ENCODE measurements around the gene ACER3.
"Not testable (repeated sequence)": the region's sequence is repeated elsewhere in the genome, so short reads cannot be mapped to it uniquely, and the experiment has no call there.

Gene ACER3

DNA sequence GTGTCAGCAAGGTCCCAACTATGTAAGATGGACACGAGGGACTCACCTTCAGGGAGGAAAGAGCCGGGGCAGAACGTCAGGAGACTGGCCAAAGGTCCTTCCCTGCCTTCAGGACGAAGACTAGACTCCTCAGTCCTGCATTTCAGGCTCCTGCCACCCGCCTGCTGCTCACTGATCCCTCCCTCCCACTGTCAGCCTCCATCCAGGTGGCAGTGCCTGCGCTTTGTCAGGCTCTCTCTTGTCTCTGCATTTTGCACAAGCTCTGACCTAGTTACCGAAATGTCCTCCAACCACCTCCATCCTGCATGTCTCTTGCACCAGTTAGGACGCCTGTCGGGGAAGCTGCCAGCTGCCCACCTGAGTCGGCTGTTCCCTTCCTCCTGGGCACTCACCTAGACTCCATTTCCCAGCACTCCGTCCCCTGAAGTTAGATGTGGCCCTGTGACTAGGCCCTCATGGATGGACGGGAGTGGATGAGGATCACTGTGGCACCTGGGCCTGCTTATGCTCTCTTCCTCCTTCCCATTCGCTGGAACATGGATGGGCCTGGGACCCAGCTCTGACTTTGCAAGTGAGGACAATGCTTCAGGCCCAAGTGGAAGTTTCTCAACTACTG lies 181.5 kb downstream of the ACER3 start:
- DNase-seq: no peak

DNA sequence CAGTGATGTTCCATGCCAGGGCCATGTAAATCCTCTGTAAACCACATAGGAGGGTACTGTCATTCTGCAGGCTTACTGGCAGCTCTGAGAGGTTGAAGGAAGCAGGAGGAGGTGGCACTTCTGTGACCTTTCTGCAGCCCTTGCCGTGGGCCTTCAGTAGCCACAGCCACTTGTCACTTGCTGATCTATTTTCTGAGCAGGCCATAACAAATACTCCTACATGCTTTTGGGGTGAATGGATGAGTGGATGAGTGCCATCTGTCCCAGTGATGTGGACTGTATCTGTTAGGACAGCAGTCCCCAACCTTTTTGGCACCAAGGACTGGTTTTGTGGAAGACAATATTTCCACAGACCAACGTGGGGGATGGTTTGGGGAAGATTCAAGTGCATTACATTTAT lies 183.6 kb downstream of the ACER3 start:
- DNase-seq: no peak

DNA sequence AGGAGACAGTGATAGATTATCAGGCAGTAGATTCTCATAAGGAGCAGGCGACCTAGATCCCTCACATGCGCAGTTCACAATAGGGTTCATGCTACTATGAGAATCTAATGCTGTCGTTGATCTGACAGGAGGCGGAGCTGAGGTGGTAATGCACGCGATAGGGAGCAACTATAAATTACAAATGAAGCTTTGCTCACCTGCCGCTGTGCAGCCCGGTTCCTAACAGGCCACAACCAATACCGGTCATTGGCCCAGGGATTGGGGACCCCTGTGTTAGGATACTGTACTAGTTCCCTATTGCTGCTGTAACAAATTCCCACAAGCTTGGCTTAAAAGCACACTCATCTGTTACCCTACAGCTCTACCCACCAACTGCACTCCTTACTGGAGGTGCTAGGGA lies 184.2 kb downstream of the ACER3 start:
- no peak for DNase-seq

DNA sequence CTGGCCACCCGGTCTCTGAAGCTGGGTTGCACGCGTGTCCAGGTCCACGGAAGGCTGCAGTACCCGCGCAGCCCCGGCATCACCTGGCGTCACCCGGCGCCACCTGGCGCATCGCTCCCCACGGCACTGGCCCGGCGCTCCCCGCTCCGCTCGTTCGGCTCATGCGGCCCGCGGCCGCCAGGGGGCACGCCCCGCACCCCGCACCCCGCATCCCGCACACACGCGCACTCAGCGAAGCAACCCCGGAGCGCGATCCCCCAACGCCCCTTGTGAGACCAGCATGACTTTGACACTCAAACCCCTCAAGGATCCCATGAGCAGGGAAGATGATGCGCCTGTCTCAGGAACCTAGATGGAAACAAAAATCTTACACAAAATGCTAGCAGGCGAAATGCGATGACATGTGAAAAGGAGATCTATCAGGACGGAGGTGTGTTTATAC lies 185.4 kb downstream of the ACER3 start:
- DNase-seq: peak; percentile 88

DNA sequence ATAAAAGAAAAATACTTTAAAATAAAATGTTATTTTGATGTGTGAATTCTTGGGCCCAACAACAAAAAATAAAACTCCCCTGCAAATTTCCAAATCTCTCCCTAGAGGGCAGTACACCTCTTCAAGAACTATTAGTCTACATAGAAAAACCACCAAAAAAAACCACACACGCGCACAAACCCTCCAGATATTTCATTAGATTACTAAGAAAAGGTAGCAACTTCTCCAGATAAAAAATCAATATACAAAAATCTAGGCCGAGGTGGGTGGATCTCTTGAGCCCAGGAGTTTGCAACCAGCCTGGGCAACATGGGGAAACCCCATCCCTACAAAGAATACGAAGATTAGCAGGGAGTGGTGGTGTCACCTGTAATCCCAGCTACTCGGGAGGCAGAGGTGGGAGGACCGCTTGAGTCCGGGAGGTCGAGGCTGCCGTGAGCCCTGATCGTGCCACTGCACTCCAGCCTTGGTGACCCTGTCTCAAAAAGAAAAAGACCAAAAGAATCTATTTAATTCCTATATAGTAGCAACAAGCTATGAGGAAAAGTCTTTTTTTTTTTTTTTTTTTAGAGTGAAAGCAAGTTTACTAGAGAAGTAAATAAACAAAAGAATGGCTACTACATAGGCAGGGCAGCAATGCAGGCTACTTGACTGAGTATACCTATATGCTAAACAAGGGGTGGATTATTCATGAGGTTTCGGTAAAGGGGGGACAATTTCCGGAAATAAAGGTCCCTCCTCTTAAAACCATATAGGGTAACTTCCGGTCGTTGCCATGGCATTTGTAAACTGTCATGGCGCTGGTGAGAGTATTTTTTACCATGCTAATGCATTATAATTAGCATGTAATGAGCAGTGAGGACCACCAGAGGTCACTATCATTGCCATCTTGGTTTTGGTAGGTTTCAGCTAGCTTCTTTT lies 186.5 kb downstream of the ACER3 start:
- DNase-seq: peak; percentile 96

DNA sequence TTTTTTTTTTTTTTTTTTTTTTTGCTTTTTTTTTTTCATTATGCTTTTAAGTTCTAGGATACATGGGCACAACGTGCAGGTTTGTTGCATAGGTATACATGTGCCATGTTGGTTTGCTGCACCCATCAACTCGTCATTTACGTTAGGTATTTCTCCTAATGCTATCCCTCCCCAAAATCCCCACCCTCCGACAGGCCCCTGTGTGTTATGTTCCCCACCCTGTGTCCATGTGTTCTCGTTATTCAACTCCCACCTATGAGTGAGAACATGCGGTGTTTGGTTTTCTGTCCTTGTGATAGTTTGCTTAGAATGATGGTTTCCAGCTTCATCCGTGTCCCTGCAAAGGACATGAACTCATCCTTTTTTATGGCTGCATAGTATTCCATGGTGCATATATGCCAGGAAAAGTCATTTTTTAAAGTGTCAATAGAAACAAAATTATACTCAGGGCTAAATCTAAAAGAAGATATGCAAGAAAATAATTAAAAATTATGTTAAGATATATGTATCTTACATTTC lies 187.3 kb downstream of the ACER3 start:
- not testable (repeated sequence) for DNase-seq

DNA sequence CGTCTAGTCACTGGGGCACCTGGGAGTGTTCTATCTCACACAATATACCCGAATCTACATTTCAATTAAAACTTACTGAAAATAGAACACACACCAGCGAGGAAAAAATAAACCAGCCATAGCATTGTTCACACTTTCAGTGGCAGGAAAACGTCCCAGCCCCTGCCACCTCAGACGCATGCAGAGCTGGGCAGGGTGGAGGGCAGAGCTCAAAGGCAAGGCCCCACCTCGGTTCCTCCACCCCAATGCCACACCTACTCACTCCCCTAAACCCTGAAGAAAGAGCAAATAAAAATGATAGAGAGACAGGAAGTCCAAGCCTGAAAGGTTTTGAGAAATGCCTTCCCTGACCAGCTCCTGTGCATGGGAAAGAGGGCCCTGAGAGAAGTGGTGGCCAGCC lies 188.3 kb downstream of the ACER3 start:
- DNase-seq: no peak

DNA sequence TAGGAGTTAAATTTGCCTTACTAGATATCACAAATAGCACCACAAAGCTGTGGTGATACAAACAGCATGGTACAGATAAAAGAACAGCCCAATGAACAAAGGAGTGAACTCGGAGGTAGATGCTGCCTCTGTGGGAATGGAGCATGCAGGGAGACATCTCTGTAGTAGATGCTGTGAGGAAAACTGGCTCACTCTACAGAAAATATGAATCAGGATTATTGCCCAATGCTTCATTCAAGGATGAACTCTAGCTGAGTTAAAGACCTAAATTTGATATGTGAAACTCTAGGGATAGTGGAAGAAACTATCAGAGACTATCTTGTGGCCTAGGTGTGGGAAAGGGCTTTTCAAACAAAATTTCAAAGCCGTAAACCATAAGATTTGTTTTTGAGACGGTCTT lies 190.8 kb downstream of the ACER3 start:
- DNase-seq: no peak

DNA sequence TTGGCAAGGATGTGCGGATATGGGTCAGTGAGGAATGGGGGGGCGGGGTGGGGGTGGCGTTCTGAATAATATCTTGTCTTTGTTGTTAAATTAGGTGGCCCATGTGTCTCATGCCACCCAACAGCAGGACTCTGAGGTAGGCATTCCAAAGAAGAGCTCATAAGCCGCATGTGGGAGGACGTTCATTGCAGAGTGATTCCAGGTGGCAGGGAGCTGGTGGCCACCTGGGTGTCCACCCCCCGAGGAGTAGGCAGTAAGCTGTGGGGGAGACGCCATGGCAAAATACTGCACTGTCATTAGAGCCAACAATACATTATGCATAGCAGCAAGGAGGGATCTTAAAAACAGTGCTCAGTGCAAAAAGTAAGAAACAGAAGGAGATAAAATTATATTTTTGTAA lies 191.8 kb downstream of the ACER3 start:
- DNase-seq: no peak

DNA sequence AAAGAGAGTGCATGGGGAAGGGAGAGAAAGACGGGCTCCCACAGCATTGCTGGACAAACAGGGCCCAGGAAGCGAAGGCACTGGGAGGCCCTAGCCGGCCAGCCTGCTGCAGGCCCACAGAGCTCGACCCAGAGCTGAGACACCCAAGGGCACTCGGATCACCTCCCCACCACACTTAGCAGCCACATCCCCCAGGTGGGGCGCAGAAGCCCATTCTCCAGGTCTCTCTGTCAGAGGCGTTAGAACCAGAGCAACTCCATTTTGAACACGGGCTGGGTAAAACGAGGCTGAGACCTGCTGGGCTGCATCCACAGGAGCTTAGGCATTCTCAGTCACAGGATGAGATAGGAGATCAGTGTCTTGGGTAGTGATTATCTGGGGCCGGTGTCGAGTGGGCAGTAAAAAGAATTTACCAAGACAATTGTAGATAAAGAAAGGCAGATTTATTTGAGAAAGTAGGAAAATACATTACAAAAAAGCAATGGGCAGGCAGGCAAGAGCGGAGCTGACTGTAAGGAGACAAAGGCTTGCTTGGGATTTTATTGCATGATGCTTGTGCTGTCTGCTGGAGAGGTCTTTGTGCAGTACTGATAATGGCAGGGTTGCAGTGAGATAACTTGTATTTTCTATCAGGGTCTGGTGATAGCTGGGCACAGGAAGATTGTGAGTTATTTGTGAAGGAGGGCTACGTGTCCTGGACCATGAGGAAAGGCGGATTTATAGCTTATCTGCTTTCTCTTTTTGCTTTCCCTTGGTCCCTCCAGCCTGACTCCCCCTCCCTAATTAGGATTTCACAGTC lies 192.7 kb downstream of the ACER3 start:
- DNase-seq: no peak

DNA sequence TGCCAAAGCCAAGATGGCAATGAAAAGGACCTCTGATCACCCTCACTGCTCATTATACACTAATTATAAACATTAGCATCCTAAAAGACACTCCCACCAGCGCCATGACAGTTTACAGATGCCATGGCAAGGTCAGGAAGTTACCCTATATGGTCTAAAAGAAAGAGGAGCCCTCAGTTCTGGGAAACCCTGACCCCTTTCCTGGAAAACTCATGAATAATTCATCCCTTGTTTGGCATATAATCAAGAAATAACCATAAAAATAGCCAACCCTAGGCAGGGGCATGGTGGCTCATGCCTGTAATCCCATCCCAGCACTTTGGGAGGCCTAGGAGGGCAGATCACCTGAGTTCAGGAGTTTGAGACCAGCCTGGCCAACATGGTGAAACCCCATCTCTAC lies 193.4 kb downstream of the ACER3 start:
- DNase-seq: peak; percentile 25

DNA sequence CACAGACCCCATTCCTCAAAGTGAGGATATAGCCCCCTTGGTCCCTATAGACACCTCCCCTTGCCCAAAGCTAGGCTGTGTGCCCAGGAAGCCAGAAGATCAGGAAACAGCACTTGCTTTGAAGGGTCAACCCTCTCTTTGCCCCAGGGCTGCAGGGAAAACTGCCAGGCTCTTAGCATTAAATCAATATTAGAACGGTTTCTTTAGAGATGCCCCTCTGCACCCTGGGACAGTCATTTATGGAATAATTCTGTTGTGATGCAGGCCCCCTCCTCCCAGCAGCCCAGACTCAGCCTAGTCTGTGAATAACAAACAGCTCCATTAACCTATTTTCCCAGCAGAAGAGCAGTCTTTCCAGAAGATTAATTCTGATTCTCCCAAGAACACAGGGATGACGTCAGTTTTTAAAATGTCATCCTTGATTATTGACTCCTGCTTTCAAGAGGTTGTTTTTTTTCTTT lies 194.4 kb downstream of the ACER3 start:
- peak; percentile 59 for DNase-seq

DNA sequence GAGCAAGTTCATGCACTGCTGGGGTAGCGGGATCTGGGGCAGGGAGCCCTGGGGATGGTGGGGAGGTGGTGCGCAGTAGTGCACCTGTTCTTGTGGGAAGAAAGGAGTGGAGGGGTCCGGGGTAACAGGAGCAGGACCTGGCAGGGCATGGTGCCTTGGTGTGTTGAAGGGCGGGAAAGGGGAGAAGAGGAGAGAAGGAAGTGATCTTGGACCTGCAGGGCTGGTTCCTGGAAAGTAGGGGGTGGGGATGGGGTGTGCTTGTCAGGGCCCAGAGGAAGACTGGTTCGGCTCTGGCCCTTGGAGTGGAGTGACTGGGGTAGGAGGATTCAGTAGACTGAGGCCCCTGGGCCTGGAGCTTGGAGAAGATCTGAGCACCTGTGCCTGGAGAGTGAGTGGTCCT lies 195.2 kb downstream of the ACER3 start:
- no peak for DNase-seq

DNA sequence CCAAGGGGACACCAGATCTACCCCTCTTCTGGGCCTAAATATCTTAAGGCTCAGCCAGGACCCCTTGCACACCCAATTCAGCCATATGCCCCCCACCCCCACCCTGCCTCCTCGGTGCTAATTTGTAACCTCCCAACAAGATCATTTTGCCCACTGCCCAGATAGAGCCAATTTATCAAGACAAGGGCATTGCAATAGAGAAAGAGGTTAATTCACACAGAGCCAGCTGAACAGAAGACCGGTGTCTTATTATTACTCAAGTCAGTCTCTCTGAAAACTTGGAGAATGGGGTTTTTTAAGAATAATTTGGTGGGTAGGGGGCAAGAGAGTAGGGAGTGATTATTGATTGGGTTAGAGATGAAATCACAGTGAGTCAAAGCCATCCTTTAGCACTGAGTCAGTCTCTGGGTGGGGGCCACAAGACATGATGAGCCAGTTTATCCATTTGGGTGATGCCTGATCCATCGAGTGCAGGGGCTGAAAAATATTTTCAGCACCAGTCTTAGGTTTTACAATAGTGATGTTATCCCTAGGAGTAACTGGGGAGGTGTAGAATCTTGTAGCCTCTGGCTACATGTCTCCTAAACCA lies 196.2 kb downstream of the ACER3 start:
- no peak for DNase-seq

DNA sequence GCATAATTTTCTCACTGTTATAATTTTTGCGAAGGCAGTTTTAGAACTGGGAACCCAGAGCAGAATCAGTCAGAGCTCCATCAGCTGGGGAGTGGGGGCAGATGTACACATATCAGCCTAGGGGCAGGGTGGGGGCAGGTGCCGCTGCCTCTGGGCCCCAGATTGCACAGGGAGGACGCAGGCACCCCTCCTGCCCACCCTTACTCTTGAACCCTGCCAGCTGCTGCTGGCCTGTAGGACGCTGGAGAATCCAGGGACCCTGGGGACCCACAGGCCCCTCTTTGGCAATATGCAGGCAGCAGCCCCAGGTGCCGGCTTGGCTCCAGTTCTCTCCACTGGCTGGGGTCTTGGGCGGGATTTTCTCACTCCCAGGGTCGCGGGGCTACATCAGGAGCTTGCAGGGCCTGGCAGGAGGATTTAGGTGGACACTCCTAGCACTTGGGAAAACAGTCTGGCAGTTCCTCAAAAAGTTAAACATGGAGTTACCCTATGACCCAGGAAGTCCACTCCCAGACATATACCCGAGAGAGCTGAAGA lies 197.3 kb downstream of the ACER3 start:
- no peak for DNase-seq

DNA sequence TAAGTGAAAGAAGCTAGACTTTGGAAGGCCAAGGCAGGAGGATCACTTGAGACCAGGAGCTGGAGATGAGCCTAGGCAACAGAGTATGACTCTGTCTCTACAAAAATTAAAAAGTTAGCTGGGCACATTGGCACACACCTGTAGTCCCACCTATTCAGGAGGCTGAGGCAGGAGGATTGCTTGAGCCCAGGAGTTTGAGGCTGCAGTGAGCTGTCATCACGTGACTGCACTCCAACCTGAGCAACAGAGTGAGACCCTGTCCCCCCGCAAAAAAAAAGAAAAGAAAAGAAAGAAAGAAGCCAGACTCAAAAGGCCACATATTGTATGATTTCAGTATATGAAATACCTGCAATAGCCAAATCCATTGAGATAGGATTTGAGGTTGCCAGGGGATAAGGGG lies 198.2 kb downstream of the ACER3 start:
- DNase-seq: no peak

DNA sequence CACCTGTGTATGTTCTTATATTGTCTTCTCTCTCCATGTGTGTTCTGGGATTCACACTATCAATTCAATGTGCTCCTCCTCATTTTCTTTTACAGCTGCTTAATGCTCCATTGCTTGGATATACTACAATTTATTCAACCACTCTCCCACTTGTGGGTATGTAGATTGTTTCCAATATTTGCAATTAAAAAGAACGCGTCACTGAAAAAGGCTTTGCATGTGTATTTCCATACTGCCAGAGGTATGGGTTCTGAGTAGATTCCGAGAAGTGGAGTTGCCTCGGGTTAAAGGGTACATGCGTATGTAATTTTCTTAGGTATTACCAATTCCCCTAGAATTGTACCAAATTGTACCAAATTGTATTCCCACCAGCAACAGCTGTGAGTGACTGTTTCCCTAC lies 199.1 kb downstream of the ACER3 start:
- no peak for DNase-seq

DNA sequence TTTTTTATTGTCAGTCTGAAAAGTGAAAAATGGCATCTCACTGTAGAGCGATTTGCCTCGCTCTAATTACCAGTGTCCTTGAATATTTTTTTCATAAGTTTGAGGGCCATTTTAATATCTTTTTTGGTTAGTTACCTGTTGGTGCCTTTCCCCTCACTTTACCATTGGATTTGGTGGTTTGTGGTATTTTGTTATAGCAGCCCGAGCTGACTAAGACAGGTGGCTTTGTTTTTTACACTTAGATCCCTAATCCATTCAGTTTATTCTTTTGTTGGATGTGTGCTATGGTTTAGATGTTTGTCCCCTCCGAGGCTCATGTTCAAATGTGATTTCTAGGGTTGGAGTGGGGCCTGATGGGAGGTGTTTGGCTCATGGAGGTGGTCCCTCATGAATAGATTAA lies 199.5 kb downstream of the ACER3 start:
- no peak for DNase-seq

DNA sequence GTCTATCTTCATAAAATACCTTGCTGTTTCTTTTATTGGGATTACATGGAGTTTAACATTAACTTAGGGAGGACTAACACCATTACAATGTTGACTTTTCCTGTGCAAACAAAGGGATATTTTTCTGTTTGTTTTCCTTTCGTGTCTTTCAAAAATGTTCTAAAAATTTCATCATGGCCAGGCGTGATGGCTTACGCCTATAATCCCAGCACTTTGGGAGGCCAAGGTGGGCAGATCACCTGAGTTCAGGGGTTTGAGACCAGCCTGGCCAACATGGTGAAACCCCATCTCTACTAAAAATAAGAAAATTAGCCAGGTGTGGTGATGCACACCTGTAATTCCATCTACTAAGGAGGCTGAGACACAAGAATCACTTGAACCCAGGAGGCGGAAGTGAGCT lies 200.5 kb downstream of the ACER3 start:
- not testable (repeated sequence) for DNase-seq

DNA sequence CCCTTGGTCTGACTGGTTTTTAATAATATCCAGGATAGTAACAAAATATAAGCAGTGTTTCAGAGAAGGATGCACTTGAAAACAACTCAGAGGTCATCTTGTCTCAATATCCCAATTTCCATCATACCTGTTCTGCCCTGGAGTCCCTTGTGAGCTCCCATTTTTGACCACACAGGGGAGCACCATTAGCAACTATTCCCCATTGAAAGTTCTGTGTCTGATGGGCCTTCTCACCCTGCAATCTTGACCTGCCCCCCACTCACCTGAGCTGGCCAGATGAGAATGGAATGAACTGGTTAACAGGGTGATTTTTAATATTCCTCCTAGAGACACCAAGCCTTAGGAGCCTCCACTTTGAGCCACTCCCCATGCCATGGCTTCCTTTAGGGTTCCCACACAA lies 202.2 kb downstream of the ACER3 start:
- DNase-seq: no peak

DNA sequence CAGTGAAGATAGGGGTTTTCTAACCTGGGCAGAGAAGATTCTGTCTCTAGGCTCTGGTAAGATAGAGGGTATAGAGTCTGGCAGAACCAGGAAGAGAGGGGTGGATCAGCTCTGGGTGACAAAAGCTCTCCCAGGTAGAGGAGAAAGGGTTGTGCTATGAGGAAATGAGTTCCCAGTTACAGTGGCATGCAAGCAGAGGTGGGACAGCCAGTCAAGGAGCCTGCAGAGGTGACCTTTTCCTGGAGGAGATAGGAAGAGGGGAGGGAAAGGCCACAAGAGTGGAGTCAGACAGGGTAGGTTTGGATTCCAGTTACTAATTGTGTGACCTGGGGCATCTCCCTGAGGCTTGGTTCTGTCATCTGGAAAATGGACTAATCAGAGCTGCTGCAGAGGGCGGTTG lies 202.7 kb downstream of the ACER3 start:
- no peak for DNase-seq

DNA sequence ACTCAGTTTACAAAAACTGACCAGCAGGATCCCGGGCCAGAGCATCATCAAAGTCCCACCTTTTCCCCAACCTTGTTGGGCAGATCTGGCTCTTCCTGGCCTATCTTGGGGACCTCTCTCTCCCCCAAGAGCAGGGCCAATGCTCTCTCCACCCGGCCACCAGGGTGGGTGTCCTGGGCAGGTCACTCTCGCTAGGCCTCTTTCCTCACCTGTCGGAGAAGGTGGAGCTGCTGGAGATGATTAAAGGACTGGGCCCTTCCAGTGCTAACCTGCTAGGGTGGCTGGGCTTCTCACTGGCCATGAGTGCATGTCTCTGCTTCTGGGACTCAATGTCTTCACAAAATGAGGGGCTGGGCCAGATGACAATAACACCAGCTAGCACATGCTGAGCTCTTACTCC lies 203.1 kb downstream of the ACER3 start:
- no peak for DNase-seq
